MM.1S (cell line): ENCODE results near the gene FAM180A.

Source experiments
- DNase-seq: peaks from one replicate; pipeline ENCODE4 v3.0.0-alpha.2; 2015
- H2AFZ ChIP-seq: fragments of 300-600 bp; sonication (generic); 2 replicates; pipeline ENCODE4 v1.6.0; 2016; ENCODE audit warnings: antibody characterized with exemption, low read length
- H3F3A ChIP-seq: fragments of 300-600 bp; sonication (generic); 2 replicates; pipeline ENCODE4 v1.6.1; 2016; ENCODE audit warnings: mild to moderate bottlenecking, antibody characterized with exemption, low read length, moderate library complexity, mixed read lengths; ENCODE audit not compliant: insufficient read depth
- H3K27ac ChIP-seq: fragments of 300-600 bp; sonication (generic); 2 replicates; pipeline ENCODE4 v1.5.1; 2016; ENCODE audit warnings: mild to moderate bottlenecking, low read length
- H3K27me3 ChIP-seq: fragments of 300-600 bp; sonication (generic); replicated peaks from 2 replicates; pipeline ENCODE4 v1.6.0; 2016; ENCODE audit warnings: low read length; ENCODE audit not compliant: insufficient read depth
- H3K36me3 ChIP-seq: fragments of 300-600 bp; sonication (generic); replicated peaks from 2 replicates; pipeline ENCODE4 v1.6.1; 2016; ENCODE audit warnings: mild to moderate bottlenecking, low read length, mixed read lengths; ENCODE audit not compliant: insufficient read depth
- H3K4me1 ChIP-seq: fragments of 300-600 bp; sonication (generic); 2 replicates; pipeline ENCODE4 v1.6.1; 2016; ENCODE audit warnings: low read length, mixed read lengths
- H3K4me2 ChIP-seq: fragments of 300-600 bp; sonication (generic); 2 replicates; pipeline ENCODE4 v1.6.0; 2016; ENCODE audit warnings: low read depth, low read length
- H3K4me3 ChIP-seq: fragments of 300-600 bp; sonication (generic); 2 replicates; pipeline ENCODE4 v1.5.1; 2016; ENCODE audit warnings: low read length, mixed read lengths
- H3K79me2 ChIP-seq: fragments of 300-600 bp; sonication (generic); 2 replicates; pipeline ENCODE4 v1.6.1; 2016; ENCODE audit warnings: mixed run types, low read length, mixed read lengths
- H3K9ac ChIP-seq: fragments of 300-600 bp; sonication (generic); 2 replicates; pipeline ENCODE4 v1.6.1; 2016; ENCODE audit warnings: low read length, mixed read lengths
- H3K9me2 ChIP-seq: fragments of 300-600 bp; sonication (generic); replicated peaks from 2 replicates; pipeline ENCODE4 v1.6.1; 2016; ENCODE audit warnings: mild to moderate bottlenecking, low read length, mixed read lengths; ENCODE audit not compliant: insufficient read depth
- H3K9me3 ChIP-seq: fragments of 300-600 bp; sonication (generic); replicated peaks from 2 replicates; pipeline ENCODE4 v1.6.1; 2016; ENCODE audit warnings: mild to moderate bottlenecking, low read length, mixed read lengths; ENCODE audit not compliant: insufficient read depth
- H4K20me1 ChIP-seq: fragments of 300-600 bp; sonication (generic); 2 replicates; pipeline ENCODE4 v1.6.1; 2016; ENCODE audit warnings: mild to moderate bottlenecking, low read length, moderate library complexity, mixed read lengths; ENCODE audit not compliant: insufficient read depth
- CTCF ChIP-seq: fragments of 300-600 bp; sonication (generic); IDR thresholded peaks from 2 replicates; pipeline ENCODE4 v1.5.1; 2016; ENCODE audit warnings: antibody characterized with exemption, low read length, mixed read lengths
- EZH2 ChIP-seq: fragments of 300-600 bp; sonication (generic); optimal IDR thresholded peaks from 2 replicates; pipeline ENCODE3; 2017; ENCODE audit warnings: low read depth, mild to moderate bottlenecking, antibody characterized with exemption, low read length, mixed read lengths
- EZH2phosphoT487 ChIP-seq: fragments of 300-600 bp; sonication (generic); IDR thresholded peaks from 2 replicates; pipeline ENCODE4 v1.6.1; 2018; ENCODE audit warnings: antibody characterized with exemption, low read length

The FAM180A gene

GRCh38 chr7:135773464-135773863, 24.9 kb upstream of the FAM180A start:
- H3K4me1 ChIP-seq, result no peaks in the 10 kb centered on the region
- no peaks in the 10 kb centered on the region for H4K20me1 ChIP-seq
- no peaks in the 10 kb centered on the region for H3K27me3 ChIP-seq
- H3K9ac ChIP-seq, result no peak overlapping the region
- H3K36me3 ChIP-seq, result no peaks in the 10 kb centered on the region
- no peak overlapping the region for H3K27ac ChIP-seq
- TF ChIP-seq EZH2phosphoT487 (no peak), CTCF (no peak), EZH2 (no peak)
- no peak for DNase-seq
- H2AFZ ChIP-seq, result no peak overlapping the region
- H3F3A ChIP-seq, result no peaks in the 10 kb centered on the region
- H3K9me3 ChIP-seq, result no peaks in the 10 kb centered on the region
- H3K79me2 ChIP-seq, result no peaks in the 10 kb centered on the region
- no peaks in the 10 kb centered on the region for H3K9me2 ChIP-seq
- H3K4me2 ChIP-seq, result no peak overlapping the region
- H3K4me3 ChIP-seq, result no peak overlapping the region

- H3K9ac ChIP-seq, result no peak overlapping the region
- no peak overlapping the region for H2AFZ ChIP-seq
- H4K20me1 ChIP-seq, result no peaks in the 10 kb centered on the region
- no peak overlapping the region for H3K27ac ChIP-seq
- H3K36me3 ChIP-seq, result no peaks in the 10 kb centered on the region
- no peaks in the 10 kb centered on the region for H3K4me1 ChIP-seq
- H3K79me2 ChIP-seq, result no peaks in the 10 kb centered on the region
- no peaks in the 10 kb centered on the region for H3K27me3 ChIP-seq
- no peaks in the 10 kb centered on the region for H3K9me2 ChIP-seq
- H3K4me2 ChIP-seq, result no peak overlapping the region
- H3K9me3 ChIP-seq, result no peaks in the 10 kb centered on the region
- DNase-seq, result no peak
- no peak for TF ChIP-seq CTCF
- TF ChIP-seq EZH2phosphoT487, result no peak
- TF ChIP-seq EZH2, result no peak
- no peaks in the 10 kb centered on the region for H3F3A ChIP-seq
- H3K4me3 ChIP-seq, result no peak overlapping the region
Measured at GRCh38 chr7:135772639-135773222, 24.1 kb upstream of the FAM180A start.

- no peaks in the 10 kb centered on the region for H3K9me2 ChIP-seq
- H2AFZ ChIP-seq, result no peak overlapping the region
- H4K20me1 ChIP-seq, result no peaks in the 10 kb centered on the region
- no peaks in the 10 kb centered on the region for H3K9me3 ChIP-seq
- no peak overlapping the region for H3K9ac ChIP-seq
- no peaks in the 10 kb centered on the region for H3K36me3 ChIP-seq
- no peaks in the 10 kb centered on the region for H3F3A ChIP-seq
- no peak for TF ChIP-seq CTCF
- no peak for TF ChIP-seq EZH2phosphoT487
- TF ChIP-seq EZH2, result no peak
- no peak overlapping the region for H3K4me2 ChIP-seq
- H3K4me3 ChIP-seq, result no peak overlapping the region
- H3K4me1 ChIP-seq, result no peaks in the 10 kb centered on the region
- no peak overlapping the region for H3K27ac ChIP-seq
- no peak for DNase-seq
- H3K27me3 ChIP-seq, result no peaks in the 10 kb centered on the region
- H3K79me2 ChIP-seq, result no peaks in the 10 kb centered on the region
Measured at GRCh38 chr7:135771961-135772638, 23.5 kb upstream of the FAM180A start.
